ENCODE results near the gene TMEM41A.

GRCh38 chr3:185489462-185489861 lies 9.4 kb downstream of the TMEM41A start:
- TF ChIP-seq GATA3 (IDR thresholded peaks at IDR 0.05; ENCODE audit: low read depth, low read length): no peak
- TF ChIP-seq GATA2 (IDR thresholded peaks at IDR 0.05; ENCODE audit: low read depth, low read length): no peak

Measured in SH-SY5Y (cell line).